ENCODE data around the gene ANKRD55.

The ANKRD55 gene

GRCh38 chr5:56178823-56179222 lies 54.3 kb downstream of the ANKRD55 start:
- Histone ChIP-seq H2AK5ac (ENCODE audit: low read depth, low read length) (no peak overlapping the region), H3K23ac (ENCODE audit: low read depth, low read length, poor library complexity) (no peak overlapping the region), H3K4ac (ENCODE audit: low read length) (no peak overlapping the region), H3K14ac (ENCODE audit: low read length) (no peak overlapping the region), H3K4me2 (ENCODE audit: insufficient read depth, low read length, poor library complexity, severe bottlenecking) (no peak overlapping the region), H3K27me3 (ENCODE audit: control insufficient read depth in 3 of 3, insufficient read depth in 3 of 3, low read depth in 1 of 3, low read length in 3 of 3) (no peaks in the 10 kb centered on the region), H4K91ac (ENCODE audit: low read depth, low read length, poor library complexity) (no peak overlapping the region), H2BK5ac (ENCODE audit: low read length) (no peak overlapping the region), H3K18ac (ENCODE audit: low read length) (no peak overlapping the region), H3K79me1 (ENCODE audit: low read depth, low read length) (no peaks in the 10 kb centered on the region), H3K36me3 (replicated peaks in 1 of 2; ENCODE audit: control insufficient read depth in 2 of 2, insufficient read depth in 2 of 2, low read length in 2 of 2) (no peaks in the 10 kb centered on the region), H2BK12ac (ENCODE audit: low read length) (no peak overlapping the region), H3K4me3 (ENCODE audit: low read length in 2 of 2) (no peak overlapping the region), H2AFZ (ENCODE audit: low read length) (no peak overlapping the region), H2BK15ac (ENCODE audit: low read length) (no peak overlapping the region), H3K4me1 (ENCODE audit: control insufficient read depth in 2 of 2, insufficient read depth in 1 of 2, low read depth in 1 of 2, low read length in 2 of 2) (peaks cover 5 to 7% of the 10 kb centered on the region in 2 donors), H4K8ac (ENCODE audit: low read depth, low read length) (no peak overlapping the region), H3K9me3 (replicated peaks in 1 of 2; ENCODE audit: control insufficient read depth in 2 of 2, insufficient read depth in 1 of 2, low read depth in 1 of 2, low read length in 2 of 2) (no peaks in the 10 kb centered on the region), H3K9ac (ENCODE audit: low read depth, low read length, poor library complexity) (no peak overlapping the region), H2BK120ac (ENCODE audit: low read depth, low read length) (no peak overlapping the region), H3K27ac (replicated peaks; ENCODE audit: low read length) (no peak overlapping the region)
- DNase-seq (ENCODE audit: low spot score), result no peak
- no CpG with 5 or more reads among the region's 2 CpGs for WGBS, 2 donors (ENCODE audit: extremely low coverage in 2 of 2, insufficient read length in 2 of 2, insufficient replicate concordance in 1 of 2)

- H3K18ac ChIP-seq (ENCODE audit: low read length), result no peak overlapping the region
These were observed 56.1 kb downstream of the ANKRD55 start for GRCh38 chr5:56176871-56177533.

GRCh38 chr5:56176155-56176798 lies 56.9 kb downstream of the ANKRD55 start:
- H3K27ac ChIP-seq (replicated peaks; ENCODE audit: low read length), result no peak overlapping the region

More at GRCh38 chr5:56176871-56177533, 56.1 kb downstream of the ANKRD55 start:
- H3K9ac ChIP-seq (ENCODE audit: low read depth, low read length, poor library complexity), result no peak overlapping the region
- WGBS, 2 donors (ENCODE audit: extremely low coverage in 2 of 2, insufficient read length in 2 of 2, insufficient replicate concordance in 1 of 2), result no CpG with 5 or more reads among the region's 4 CpGs
- no peak overlapping the region for H3K4me2 ChIP-seq (ENCODE audit: insufficient read depth, low read length, poor library complexity, severe bottlenecking)
- no peak overlapping the region for H3K23ac ChIP-seq (ENCODE audit: low read depth, low read length, poor library complexity)
- no peak overlapping the region for H3K14ac ChIP-seq (ENCODE audit: low read length)
- H3K79me1 ChIP-seq (ENCODE audit: low read depth, low read length), result no peaks in the 10 kb centered on the region
- no peak overlapping the region for H3K4me3 ChIP-seq (ENCODE audit: low read length in 2 of 2)
- H4K91ac ChIP-seq (ENCODE audit: low read depth, low read length, poor library complexity), result no peak overlapping the region
- H2AFZ ChIP-seq (ENCODE audit: low read length), result no peak overlapping the region
- no peak overlapping the region for H4K8ac ChIP-seq (ENCODE audit: low read depth, low read length)
- H3K36me3 ChIP-seq (replicated peaks in 1 of 2; ENCODE audit: control insufficient read depth in 2 of 2, insufficient read depth in 2 of 2, low read length in 2 of 2), result no peaks in the 10 kb centered on the region
- H2BK15ac ChIP-seq (ENCODE audit: low read length), result no peak overlapping the region
- H2BK5ac ChIP-seq (ENCODE audit: low read length), result no peak overlapping the region
- no peak for DNase-seq (ENCODE audit: low spot score)
- H3K27ac ChIP-seq (replicated peaks; ENCODE audit: low read length), result no peak overlapping the region
- H2BK120ac ChIP-seq (ENCODE audit: low read depth, low read length), result no peak overlapping the region
- no peak overlapping the region for H3K4ac ChIP-seq (ENCODE audit: low read length)
- H2BK12ac ChIP-seq (ENCODE audit: low read length), result no peak overlapping the region
- H3K9me3 ChIP-seq (replicated peaks in 1 of 2; ENCODE audit: control insufficient read depth in 2 of 2, insufficient read depth in 1 of 2, low read depth in 1 of 2, low read length in 2 of 2), result no peaks in the 10 kb centered on the region
- H3K27me3 ChIP-seq (ENCODE audit: control insufficient read depth in 3 of 3, insufficient read depth in 3 of 3, low read depth in 1 of 3, low read length in 3 of 3), result no peaks in the 10 kb centered on the region
- H2AK5ac ChIP-seq (ENCODE audit: low read depth, low read length), result no peak overlapping the region
- H3K4me1 ChIP-seq (ENCODE audit: control insufficient read depth in 2 of 2, insufficient read depth in 1 of 2, low read depth in 1 of 2, low read length in 2 of 2), result peaks cover 4 to 5% of the 10 kb centered on the region in 2 donors

GRCh38 chr5:56175488-56175887 lies 57.6 kb downstream of the ANKRD55 start:
- H4K91ac ChIP-seq (ENCODE audit: low read depth, low read length, poor library complexity), result no peak overlapping the region
- no peak overlapping the region for H2BK15ac ChIP-seq (ENCODE audit: low read length)
- no peak overlapping the region for H3K4ac ChIP-seq (ENCODE audit: low read length)
- no peak overlapping the region for H3K4me3 ChIP-seq (ENCODE audit: low read length in 2 of 2)
- peaks cover 4 to 5% of the 10 kb centered on the region in 2 donors for H3K4me1 ChIP-seq (ENCODE audit: control insufficient read depth in 2 of 2, insufficient read depth in 1 of 2, low read depth in 1 of 2, low read length in 2 of 2)
- no peak overlapping the region for H2BK120ac ChIP-seq (ENCODE audit: low read depth, low read length)
- H3K27ac ChIP-seq (replicated peaks; ENCODE audit: low read length), result no peak overlapping the region
- no peaks in the 10 kb centered on the region for H3K79me1 ChIP-seq (ENCODE audit: low read depth, low read length)
- no peak overlapping the region for H3K18ac ChIP-seq (ENCODE audit: low read length)
- H3K23ac ChIP-seq (ENCODE audit: low read depth, low read length, poor library complexity), result no peak overlapping the region
- no peaks in the 10 kb centered on the region for H3K27me3 ChIP-seq (ENCODE audit: control insufficient read depth in 3 of 3, insufficient read depth in 3 of 3, low read depth in 1 of 3, low read length in 3 of 3)
- DNase-seq (ENCODE audit: low spot score), result peak; percentile 20
- H3K14ac ChIP-seq (ENCODE audit: low read length), result no peak overlapping the region
- no peak overlapping the region for H3K4me2 ChIP-seq (ENCODE audit: insufficient read depth, low read length, poor library complexity, severe bottlenecking)
- H4K8ac ChIP-seq (ENCODE audit: low read depth, low read length), result no peak overlapping the region
- H2AFZ ChIP-seq (ENCODE audit: low read length), result peak overlapping the region; percentile 55
- H3K9me3 ChIP-seq (replicated peaks in 1 of 2; ENCODE audit: control insufficient read depth in 2 of 2, insufficient read depth in 1 of 2, low read depth in 1 of 2, low read length in 2 of 2), result no peaks in the 10 kb centered on the region
- no peak overlapping the region for H3K9ac ChIP-seq (ENCODE audit: low read depth, low read length, poor library complexity)
- no CpG with 5 or more reads among the region's 3 CpGs for WGBS, 2 donors (ENCODE audit: extremely low coverage in 2 of 2, insufficient read length in 2 of 2, insufficient replicate concordance in 1 of 2)
- H3K36me3 ChIP-seq (replicated peaks in 1 of 2; ENCODE audit: control insufficient read depth in 2 of 2, insufficient read depth in 2 of 2, low read length in 2 of 2), result no peaks in the 10 kb centered on the region
- H2AK5ac ChIP-seq (ENCODE audit: low read depth, low read length), result no peak overlapping the region
- H2BK12ac ChIP-seq (ENCODE audit: low read length), result no peak overlapping the region
- H2BK5ac ChIP-seq (ENCODE audit: low read length), result no peak overlapping the region

More at GRCh38 chr5:56176155-56176798, 56.9 kb downstream of the ANKRD55 start:
- no peak overlapping the region for H2AFZ ChIP-seq (ENCODE audit: low read length)
- WGBS, 2 donors (ENCODE audit: extremely low coverage in 2 of 2, insufficient read length in 2 of 2, insufficient replicate concordance in 1 of 2), result no CpG with 5 or more reads among the region's 6 CpGs
- H3K9me3 ChIP-seq (replicated peaks in 1 of 2; ENCODE audit: control insufficient read depth in 2 of 2, insufficient read depth in 1 of 2, low read depth in 1 of 2, low read length in 2 of 2), result no peaks in the 10 kb centered on the region
- H4K91ac ChIP-seq (ENCODE audit: low read depth, low read length, poor library complexity), result no peak overlapping the region
- no peak for DNase-seq (ENCODE audit: low spot score)
- H3K9ac ChIP-seq (ENCODE audit: low read depth, low read length, poor library complexity), result no peak overlapping the region
- no peaks in the 10 kb centered on the region for H3K27me3 ChIP-seq (ENCODE audit: control insufficient read depth in 3 of 3, insufficient read depth in 3 of 3, low read depth in 1 of 3, low read length in 3 of 3)
- H4K8ac ChIP-seq (ENCODE audit: low read depth, low read length), result no peak overlapping the region
- peak overlapping the region; percentile 59 for H2BK12ac ChIP-seq (ENCODE audit: low read length)
- H2BK5ac ChIP-seq (ENCODE audit: low read length), result no peak overlapping the region
- peaks cover 4 to 5% of the 10 kb centered on the region in 2 donors for H3K4me1 ChIP-seq (ENCODE audit: control insufficient read depth in 2 of 2, insufficient read depth in 1 of 2, low read depth in 1 of 2, low read length in 2 of 2)
- H3K18ac ChIP-seq (ENCODE audit: low read length), result peak overlapping the region; percentile 68
- no peaks in the 10 kb centered on the region for H3K79me1 ChIP-seq (ENCODE audit: low read depth, low read length)
- no peak overlapping the region for H2BK15ac ChIP-seq (ENCODE audit: low read length)
- no peak overlapping the region for H3K23ac ChIP-seq (ENCODE audit: low read depth, low read length, poor library complexity)
- H3K4ac ChIP-seq (ENCODE audit: low read length), result no peak overlapping the region
- no peak overlapping the region for H3K14ac ChIP-seq (ENCODE audit: low read length)
- no peak overlapping the region for H2AK5ac ChIP-seq (ENCODE audit: low read depth, low read length)
- no peak overlapping the region for H3K4me2 ChIP-seq (ENCODE audit: insufficient read depth, low read length, poor library complexity, severe bottlenecking)
- no peak overlapping the region for H3K4me3 ChIP-seq (ENCODE audit: low read length in 2 of 2)
- no peak overlapping the region for H2BK120ac ChIP-seq (ENCODE audit: low read depth, low read length)
- no peaks in the 10 kb centered on the region for H3K36me3 ChIP-seq (replicated peaks in 1 of 2; ENCODE audit: control insufficient read depth in 2 of 2, insufficient read depth in 2 of 2, low read length in 2 of 2)
